ENCODE data around the gene CD8B. TPM values are rescaled to one million over a fixed set of nuclear protein-coding genes. Genes with fewer than 3 reads are reported as not detected.

Gene CD8B
- total RNA-seq, 1 experiment from 2014 or later: 0.47 TPM

- RAD21 ChIA-PET (ENCODE audit: low non-redundant PET in 1 of 2, low total read pairs in 2 of 2, uncharacterized antibody in 2 of 2, unreplicated experiment in 2 of 2): no interaction called here
- no TSS peak for BruUV-seq (replicated peaks)
- intact Hi-C loops (cut with micrococcal nuclease): no loop called here
These were observed 28.4 kb downstream of the CD8B start for GRCh38 chr2:86833315-86833714.

More at GRCh38 chr2:86833315-86833714, 28.4 kb downstream of the CD8B start:
- H3K79me2 ChIP-seq (ENCODE audit: insufficient read depth, low read length): no peaks in the 10 kb centered on the region
- H3K27me3 ChIP-seq (ENCODE audit: insufficient read depth, low read length): no peaks in the 10 kb centered on the region
- peaks cover 4 to 11% of the 10 kb centered on the region in 2 experiments for H3K4me1 ChIP-seq (ENCODE audit: control insufficient read depth in 1 of 2, insufficient read depth in 2 of 2, low read length in 2 of 2)
- ChIA-PET POLR2A (no interaction called here), CTCF (no interaction called here)
- DNase-seq (ENCODE audit: low read depth, low spot score) (no peak), ATAC-seq (no peak)
- no peak overlapping the region for H3K27ac ChIP-seq (ENCODE audit: low read depth, low read length)
- H3K9me2 ChIP-seq (ENCODE audit: insufficient read depth): no peaks in the 10 kb centered on the region
- no peaks in the 10 kb centered on the region for H4K20me1 ChIP-seq (ENCODE audit: insufficient read depth)
- TF ChIP-seq SP1 (IDR thresholded peaks at IDR 0.05; ENCODE audit: low read depth): no peak
- TF ChIP-seq, protein P1, sequence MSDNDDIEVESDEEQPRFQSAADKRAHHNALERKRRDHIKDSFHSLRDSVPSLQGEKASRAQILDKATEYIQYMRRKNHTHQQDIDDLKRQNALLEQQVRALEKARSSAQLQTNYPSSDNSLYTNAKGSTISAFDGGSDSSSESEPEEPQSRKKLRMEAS (IDR thresholded peaks at IDR 0.05): no peak
- no peak for TF ChIP-seq SIN3A (IDR thresholded peaks at IDR 0.05; ENCODE audit: low read depth)
- no peak for TF ChIP-seq FOSL1 (IDR thresholded peaks at IDR 0.05; ENCODE audit: low read depth)
- no peak for TF ChIP-seq POLR2AphosphoS5 (IDR thresholded peaks at IDR 0.05; ENCODE audit: low read depth, low read length)
- TF ChIP-seq ELF1 (IDR thresholded peaks at IDR 0.05; ENCODE audit: borderline replicate concordance, low read depth): no peak
- TF ChIP-seq ZFX (IDR thresholded peaks at IDR 0.05): no peak
- no peak for TF ChIP-seq ZNF274 (IDR thresholded peaks at IDR 0.05; ENCODE audit: low read depth, low read length)
- no peak for TF ChIP-seq EZH2 (IDR thresholded peaks at IDR 0.05)
- TF ChIP-seq JUND (IDR thresholded peaks at IDR 0.05): no peak
- TF ChIP-seq CTCF (IDR thresholded peaks at IDR 0.05 in 2 of 3, conservative IDR thresholded peaks at IDR 0.05 in 1 of 3; ENCODE audit: borderline replicate concordance in 1 of 3, insufficient read depth in 1 of 3, low read depth in 2 of 3, low read length in 2 of 3): no peak
- TF ChIP-seq EGR1 (IDR thresholded peaks at IDR 0.05; ENCODE audit: low read depth): no peak
- no peak overlapping the region for H3K9ac ChIP-seq (ENCODE audit: low read length)
- H3K4me2 ChIP-seq (ENCODE audit: low read length): no peak overlapping the region
- no peak overlapping the region for H2AFZ ChIP-seq (ENCODE audit: low read depth, low read length, poor library complexity, severe bottlenecking)
- no peak overlapping the region for H3K4me3 ChIP-seq (replicated peaks in 1 of 2; ENCODE audit: low read depth in 1 of 2, low read length in 2 of 2)
- no peaks in the 10 kb centered on the region for H3K9me3 ChIP-seq (ENCODE audit: control insufficient read depth in 1 of 2, insufficient read depth in 1 of 2, low read depth in 1 of 2, low read length in 2 of 2)
- H3K36me3 ChIP-seq (ENCODE audit: control insufficient read depth in 1 of 2, insufficient read depth in 2 of 2, low read length in 2 of 2): no peaks in the 10 kb centered on the region
